SK-N-MC (cell line): Measurements from ENCODE around the gene PTPN1.

Experiments used
- DNase-seq: peaks from one replicate; pipeline ENCODE4 v3.0.0-alpha.2; 2011; ENCODE audit warnings: low read depth, low spot score
- H3K27ac ChIP-seq: fragments of 200-600 bp; sonication (generic); 2 replicates; pipeline ENCODE4 v1.5.1; 2016; ENCODE audit warnings: mixed run types
- H3K36me3 ChIP-seq: fragments of 200-600 bp; sonication (generic); 2 replicates; pipeline ENCODE4 v1.6.1; 2017; ENCODE audit warnings: antibody characterized with exemption, low read length, mixed read lengths; ENCODE audit not compliant: insufficient read depth
- H3K4me3 ChIP-seq: fragments of 200-600 bp; sonication (generic); 2 replicates; pipeline ENCODE4 v1.5.1; 2016
- H3K9ac ChIP-seq: fragments of 200-600 bp; sonication (generic); 2 replicates; pipeline ENCODE4 v1.8.0; 2017; ENCODE audit warnings: mixed run types, mixed read lengths; ENCODE audit not compliant: insufficient read length
- H3K9me3 ChIP-seq: fragments of 200-600 bp; sonication (generic); 2 replicates; pipeline ENCODE4 v1.6.1; 2017; ENCODE audit warnings: low read depth, mild to moderate bottlenecking, antibody characterized with exemption, low read length, moderate library complexity, mixed read lengths
- EZH2 ChIP-seq: fragments of 200-600 bp; sonication (generic); IDR thresholded peaks from one replicate; pipeline ENCODE4 v1.6.1; 2017; ENCODE audit warnings: antibody characterized with exemption
- FOXP2 ChIP-seq: optimal IDR thresholded peaks from 2 replicates; pipeline ENCODE3; 2011; ENCODE audit warnings: mild to moderate bottlenecking, moderate library complexity; ENCODE audit not compliant: insufficient read depth; ENCODE audit errors: extremely low read length, control extremely low read depth
- POLR2AphosphoS5 ChIP-seq: IDR thresholded peaks from 2 replicates; pipeline ENCODE4 v1.6.1; 2012; ENCODE audit warnings: mild to moderate bottlenecking, low read depth, low read length, borderline replicate concordance

The PTPN1 gene

GRCh38 chr20:50634191-50634590 lies 124.0 kb downstream of the PTPN1 start:
- TF ChIP-seq POLR2AphosphoS5 (no peak), EZH2 (no peak), FOXP2 (no peak)
- H3K9ac ChIP-seq, result no peak overlapping the region
- no peak for DNase-seq
- H3K9me3 ChIP-seq, result no peaks in the 10 kb centered on the region
- H3K27ac ChIP-seq, result no peak overlapping the region
- no peaks in the 10 kb centered on the region for H3K36me3 ChIP-seq
- H3K4me3 ChIP-seq, result no peak overlapping the region
